Coronary artery (tissue), 2 donors: Measurements from ENCODE around the gene CLDN9.
A peak's percentile ranks its signal among the peaks of the same experiment; 100 is the strongest.

Source experiments
- DNase-seq: peaks from one replicate; pipeline ENCODE4 v3.0.0-alpha.2; 2017; ENCODE audit warnings: low spot score
- H3K27ac ChIP-seq, 2 donors: fragments of 200-600 bp; sonication (generic); one replicate each; pipeline ENCODE4 v1.5.1; 2016 to 2019
- H3K4me3 ChIP-seq: fragments of 200-600 bp; sonication (generic); 2 replicates; pipeline ENCODE4 v1.5.1; 2016; ENCODE audit warnings: mild to moderate bottlenecking, moderate library complexity
- CTCF ChIP-seq: fragments of 200-600 bp; sonication (generic); IDR thresholded peaks from one replicate; pipeline ENCODE4 v1.5.1; 2019; ENCODE audit warnings: antibody characterized with exemption

The CLDN9 gene

DNA sequence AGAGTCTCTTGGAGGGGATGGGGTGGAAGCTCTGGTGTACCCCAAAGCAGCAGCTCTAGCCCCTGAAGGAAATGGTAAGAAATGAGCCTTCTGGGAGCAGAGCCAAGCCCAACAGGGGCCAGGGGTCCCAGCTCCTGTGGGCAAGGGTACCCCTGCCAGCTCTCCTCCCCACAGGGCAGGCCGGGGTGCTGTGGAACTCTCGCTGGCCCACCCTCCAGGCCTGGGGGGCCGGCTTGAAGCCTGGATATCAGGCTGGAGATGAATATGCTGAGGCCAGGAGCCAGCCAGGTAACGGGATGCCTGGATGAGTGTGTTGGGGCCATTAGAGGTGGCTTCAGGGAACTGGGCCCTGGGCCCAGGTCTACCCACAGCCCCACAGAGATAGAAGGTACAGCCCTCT, 12.2 kb upstream of the CLDN9 start:
- Histone ChIP-seq H3K27ac (no peak overlapping the region), H3K4me3 (no peak overlapping the region)
- no peak for TF ChIP-seq CTCF
- DNase-seq, result no peak

GRCh38 chr16:3001316-3001715, 11.4 kb upstream of the CLDN9 start:
- H3K4me3 ChIP-seq, result no peak overlapping the region
- no peak overlapping the region for H3K27ac ChIP-seq
- no peak for TF ChIP-seq CTCF
- no peak for DNase-seq

DNA sequence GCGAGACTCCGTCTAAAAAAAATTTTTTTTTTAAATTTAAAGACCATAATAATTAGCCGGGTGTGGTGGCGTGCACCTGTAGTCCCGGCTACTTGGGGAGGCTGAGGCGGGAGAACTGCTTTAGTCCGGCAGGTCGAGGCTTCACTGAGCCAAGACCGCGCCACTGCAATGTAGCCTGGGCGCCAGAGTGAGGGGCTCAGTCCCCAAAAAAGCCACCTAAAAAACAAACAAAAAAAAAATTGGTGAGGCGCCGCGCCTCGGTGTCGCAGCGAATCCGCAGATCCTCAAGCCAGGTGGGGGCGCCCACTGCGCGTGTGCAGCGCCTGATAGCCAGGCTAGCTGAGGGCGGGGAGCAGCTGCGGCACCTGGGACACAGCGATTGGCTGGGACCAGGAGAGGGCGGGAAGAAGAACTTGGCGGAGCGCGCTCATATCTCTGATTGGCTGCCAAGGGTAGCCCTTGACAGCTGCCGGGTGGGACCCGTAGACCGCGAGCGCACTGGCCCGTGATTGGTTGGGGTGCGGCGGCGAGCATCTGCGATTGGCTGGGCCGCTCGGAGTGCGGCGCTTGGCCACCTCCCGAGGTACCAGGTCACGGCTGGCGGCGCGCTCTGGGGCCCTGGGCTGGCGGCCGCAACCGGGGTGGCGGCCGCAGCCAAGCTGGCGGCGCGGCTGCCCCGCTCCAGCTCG, 9.0 kb upstream of the CLDN9 start:
- TF ChIP-seq CTCF, result no peak
- Histone ChIP-seq H3K4me3 (peak overlapping the region; percentile 63), H3K27ac (peak overlapping the region in 1 of 2 donors; percentile 30)
- peak; percentile 95 for DNase-seq

DNA sequence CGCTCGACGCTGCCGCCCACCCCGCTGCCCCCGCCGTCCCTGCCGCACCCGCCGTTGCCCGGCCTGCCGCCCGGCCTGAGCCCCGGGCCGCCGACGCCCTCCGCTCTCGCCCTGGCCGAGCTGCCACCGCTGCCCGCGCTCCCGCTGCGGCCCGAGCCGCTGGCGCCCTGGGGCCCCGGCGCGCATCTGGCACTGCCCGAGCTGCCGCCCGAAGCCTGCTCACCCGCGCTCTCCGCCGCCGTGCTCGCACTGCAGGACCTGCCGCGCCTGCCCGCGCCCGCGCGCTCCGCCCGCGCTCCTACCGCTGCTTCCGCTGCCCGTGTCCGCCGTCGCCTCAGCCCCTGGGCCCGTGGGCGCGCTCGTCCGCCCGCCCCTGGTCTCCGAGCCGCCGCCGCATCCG, 8.4 kb upstream of the CLDN9 start:
- TF ChIP-seq CTCF, result no peak
- no peak for DNase-seq
- peak overlapping the region in 1 of 2 donors; percentile 30 for H3K27ac ChIP-seq
- H3K4me3 ChIP-seq, result peak overlapping the region; percentile 63

DNA sequence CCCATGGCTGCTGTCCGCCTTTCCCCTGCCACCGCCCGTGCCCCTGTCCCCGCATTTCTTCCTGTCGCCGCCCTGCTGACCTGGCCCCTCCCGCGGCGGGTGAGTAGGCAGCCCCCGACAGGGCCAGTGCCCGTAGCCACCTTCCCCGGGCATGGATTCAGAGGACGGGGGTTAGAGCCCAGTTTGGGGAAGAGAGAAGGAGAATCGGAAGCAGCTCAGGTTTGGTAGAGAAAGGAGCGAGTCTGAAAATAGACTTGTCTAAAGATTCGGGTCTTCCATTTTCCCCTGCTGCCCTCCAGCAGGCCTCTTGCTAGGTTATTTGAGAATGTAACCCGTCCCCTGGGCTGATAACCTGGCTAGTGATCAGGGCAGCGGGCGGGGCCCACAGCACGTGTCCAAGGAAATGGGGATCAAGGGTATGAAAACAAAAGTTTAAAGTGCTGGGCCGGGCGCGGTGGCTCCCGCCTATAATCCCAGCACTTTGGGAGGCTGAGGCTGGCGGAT, 7.9 kb upstream of the CLDN9 start:
- no peak for TF ChIP-seq CTCF
- Histone ChIP-seq H3K4me3 (peak overlapping the region; percentile 63), H3K27ac (no peak overlapping the region)
- no peak for DNase-seq

GRCh38 chr16:3007059-3007956, 5.4 kb upstream of the CLDN9 start:
- TF ChIP-seq CTCF, result no peak
- DNase-seq, result no peak
- Histone ChIP-seq H3K4me3 (peak overlapping the region; percentile 17), H3K27ac (no peak overlapping the region)
